ENCODE results near the gene ZRANB1.

ZRANB1 gene

GRCh38 chr10:125027871-125028869 is 86.2 kb downstream of the ZRANB1 start:
- no peaks in the 10 kb centered on the region for H3K9me3 ChIP-seq (ENCODE audit: low read length)
- TF ChIP-seq EZH2 (IDR thresholded peaks at IDR 0.05; ENCODE audit: borderline replicate concordance, low read length): no peak
- TF ChIP-seq, protein P1, sequence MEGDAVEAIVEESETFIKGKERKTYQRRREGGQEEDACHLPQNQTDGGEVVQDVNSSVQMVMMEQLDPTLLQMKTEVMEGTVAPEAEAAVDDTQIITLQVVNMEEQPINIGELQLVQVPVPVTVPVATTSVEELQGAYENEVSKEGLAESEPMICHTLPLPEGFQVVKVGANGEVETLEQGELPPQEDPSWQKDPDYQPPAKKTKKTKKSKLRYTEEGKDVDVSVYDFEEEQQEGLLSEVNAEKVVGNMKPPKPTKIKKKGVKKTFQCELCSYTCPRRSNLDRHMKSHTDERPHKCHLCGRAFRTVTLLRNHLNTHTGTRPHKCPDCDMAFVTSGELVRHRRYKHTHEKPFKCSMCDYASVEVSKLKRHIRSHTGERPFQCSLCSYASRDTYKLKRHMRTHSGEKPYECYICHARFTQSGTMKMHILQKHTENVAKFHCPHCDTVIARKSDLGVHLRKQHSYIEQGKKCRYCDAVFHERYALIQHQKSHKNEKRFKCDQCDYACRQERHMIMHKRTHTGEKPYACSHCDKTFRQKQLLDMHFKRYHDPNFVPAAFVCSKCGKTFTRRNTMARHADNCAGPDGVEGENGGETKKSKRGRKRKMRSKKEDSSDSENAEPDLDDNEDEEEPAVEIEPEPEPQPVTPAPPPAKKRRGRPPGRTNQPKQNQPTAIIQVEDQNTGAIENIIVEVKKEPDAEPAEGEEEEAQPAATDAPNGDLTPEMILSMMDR (IDR thresholded peaks at IDR 0.05; ENCODE audit: low read length): no peak
- H3K4me3 ChIP-seq (ENCODE audit: low read depth, low read length, poor library complexity, severe bottlenecking): no peak overlapping the region
- no peaks in the 10 kb centered on the region for H3K36me3 ChIP-seq (ENCODE audit: insufficient read depth, low read length)
- H3K27me3 ChIP-seq (ENCODE audit: insufficient read depth, low read length): peaks cover 6% of the 10 kb centered on the region; the same call in 1 of the 2 replicates
- H2AFZ ChIP-seq (ENCODE audit: low read length): no peak overlapping the region
- H3K9ac ChIP-seq (ENCODE audit: low read length): no peak overlapping the region
- H3K79me2 ChIP-seq (ENCODE audit: insufficient read depth, low read length): no peaks in the 10 kb centered on the region
- H3F3A ChIP-seq (ENCODE audit: insufficient read depth, low read length): no peaks in the 10 kb centered on the region
- no peaks in the 10 kb centered on the region for H4K20me1 ChIP-seq (ENCODE audit: insufficient read depth, low read length)
- H3K27ac ChIP-seq (ENCODE audit: low read depth, low read length, poor library complexity, severe bottlenecking): no peak overlapping the region
- no peaks in the 10 kb centered on the region for H3K9me2 ChIP-seq (ENCODE audit: low read depth, low read length)
- H3K4me1 ChIP-seq (ENCODE audit: insufficient read depth, low read length, severe bottlenecking): peaks cover 14% of the 10 kb centered on the region
- no peak overlapping the region for H3K4me2 ChIP-seq (ENCODE audit: low read length)

DNA sequence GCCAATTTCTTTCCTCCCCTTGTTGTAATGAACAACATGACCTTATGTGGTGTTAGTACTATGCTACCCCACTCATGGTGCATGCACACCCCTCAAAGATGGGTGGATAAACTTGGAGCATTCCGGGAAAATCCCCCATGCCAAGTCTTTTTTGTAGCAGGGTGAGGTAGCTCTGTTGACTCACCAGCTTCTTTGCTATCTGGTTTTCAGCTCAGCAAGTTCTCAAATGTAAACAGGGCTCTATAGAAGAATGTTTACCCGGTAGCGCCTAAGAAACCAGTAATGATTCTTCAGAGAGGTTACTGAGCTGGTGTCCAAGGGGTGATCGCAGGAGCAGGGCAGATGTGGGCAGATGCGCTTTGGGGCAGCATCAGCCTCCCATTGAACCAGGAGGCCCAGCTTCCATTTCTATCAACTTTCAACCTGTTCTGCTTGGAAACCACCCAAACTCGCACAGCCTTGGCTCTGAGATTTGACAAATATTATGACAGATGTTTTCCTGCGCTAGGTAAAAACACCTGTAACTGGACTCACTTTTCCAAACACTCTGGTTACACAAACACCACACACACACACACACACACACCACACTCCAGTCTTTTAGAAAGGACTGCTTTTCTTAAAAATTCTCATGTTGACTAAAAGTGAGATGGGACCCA is 87.8 kb downstream of the ZRANB1 start:
- H3K9ac ChIP-seq (ENCODE audit: low read length): no peak overlapping the region
- no peaks in the 10 kb centered on the region for H3F3A ChIP-seq (ENCODE audit: insufficient read depth, low read length)
- no peaks in the 10 kb centered on the region for H3K79me2 ChIP-seq (ENCODE audit: insufficient read depth, low read length)
- no peaks in the 10 kb centered on the region for H3K9me2 ChIP-seq (ENCODE audit: low read depth, low read length)
- no peak overlapping the region for H2AFZ ChIP-seq (ENCODE audit: low read length)
- no peaks in the 10 kb centered on the region for H3K9me3 ChIP-seq (ENCODE audit: low read length)
- H3K4me3 ChIP-seq (ENCODE audit: low read depth, low read length, poor library complexity, severe bottlenecking): no peak overlapping the region
- no peak for TF ChIP-seq EZH2 (IDR thresholded peaks at IDR 0.05; ENCODE audit: borderline replicate concordance, low read length)
- TF ChIP-seq, protein P1 (IDR thresholded peaks at IDR 0.05; ENCODE audit: low read length): no peak
- no peak overlapping the region for H3K27ac ChIP-seq (ENCODE audit: low read depth, low read length, poor library complexity, severe bottlenecking)
- H4K20me1 ChIP-seq (ENCODE audit: insufficient read depth, low read length): no peaks in the 10 kb centered on the region
- no peak overlapping the region for H3K4me2 ChIP-seq (ENCODE audit: low read length)
- no peaks in the 10 kb centered on the region for H3K36me3 ChIP-seq (ENCODE audit: insufficient read depth, low read length)
- H3K4me1 ChIP-seq (ENCODE audit: insufficient read depth, low read length, severe bottlenecking): peaks cover 9% of the 10 kb centered on the region
- no peaks in the 10 kb centered on the region for H3K27me3 ChIP-seq (ENCODE audit: insufficient read depth, low read length)

DNA sequence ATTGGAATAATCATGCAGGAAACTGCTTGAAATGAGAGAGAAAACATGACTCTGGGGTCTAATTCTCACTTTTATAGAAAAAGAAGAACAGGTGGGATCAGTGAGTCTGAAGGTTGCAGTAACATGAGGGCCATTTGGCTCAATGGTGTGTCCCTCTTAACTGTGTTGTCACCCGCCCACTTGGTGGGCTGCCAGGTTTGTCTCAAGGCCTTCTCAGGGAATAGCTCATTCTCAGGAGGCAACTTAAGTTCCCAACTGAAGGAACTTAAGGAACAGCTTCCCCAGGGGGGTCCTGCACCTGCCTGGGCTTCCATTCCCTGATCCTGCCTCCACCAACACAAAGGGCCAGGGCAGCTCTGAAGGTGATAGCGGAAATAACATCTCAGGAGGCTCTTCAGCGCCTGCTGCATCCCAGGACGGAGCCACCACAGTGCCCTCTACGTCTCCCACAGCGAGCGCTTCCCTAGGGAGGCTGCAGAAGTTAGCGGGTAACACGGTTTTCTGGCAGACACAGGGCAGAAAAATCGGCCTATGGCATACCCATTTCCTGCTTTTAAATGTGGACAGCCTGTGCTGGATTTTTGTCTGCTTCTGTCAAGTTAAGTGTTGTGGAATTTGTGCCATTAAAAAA is 88.8 kb downstream of the ZRANB1 start:
- Histone ChIP-seq H3K4me2 (ENCODE audit: low read length) (no peak overlapping the region), H3K27me3 (ENCODE audit: insufficient read depth, low read length) (no peaks in the 10 kb centered on the region), H4K20me1 (ENCODE audit: insufficient read depth, low read length) (no peaks in the 10 kb centered on the region), H3K9me3 (ENCODE audit: low read length) (no peaks in the 10 kb centered on the region), H3K4me1 (ENCODE audit: insufficient read depth, low read length, severe bottlenecking) (no peaks in the 10 kb centered on the region), H3K27ac (ENCODE audit: low read depth, low read length, poor library complexity, severe bottlenecking) (no peak overlapping the region), H3K79me2 (ENCODE audit: insufficient read depth, low read length) (no peaks in the 10 kb centered on the region), H2AFZ (ENCODE audit: low read length) (no peak overlapping the region), H3K9me2 (ENCODE audit: low read depth, low read length) (no peaks in the 10 kb centered on the region), H3F3A (ENCODE audit: insufficient read depth, low read length) (no peaks in the 10 kb centered on the region), H3K36me3 (ENCODE audit: insufficient read depth, low read length) (no peaks in the 10 kb centered on the region), H3K9ac (ENCODE audit: low read length) (no peak overlapping the region), H3K4me3 (ENCODE audit: low read depth, low read length, poor library complexity, severe bottlenecking) (no peak overlapping the region)
- no peak for TF ChIP-seq EZH2 (IDR thresholded peaks at IDR 0.05; ENCODE audit: borderline replicate concordance, low read length)
- TF ChIP-seq, protein P1 (IDR thresholded peaks at IDR 0.05; ENCODE audit: low read length): peak; percentile 33; the same call in 1 of the 2 replicates

Measured in OCI-LY1 (cell line).